Daoy (cell line): Measurements from ENCODE around the gene COL5A2. TPM values are rescaled to one million over a fixed set of nuclear protein-coding genes. Genes with fewer than 3 reads are reported as not detected.

Experiments used
- DNase-seq: peaks from one replicate; pipeline ENCODE4 v3.0.0-alpha.2; 2015; ENCODE audit warnings: low read depth
- total RNA-seq: library from RNA; depleted of rRNA; stranded (reverse); fragments of >200 nt; shearing (Covaris generic); gene quantifications from 2 replicates; pipeline ENCODE4 v1.2.3, GENCODE V29; 2014; rRNA removed

Gene COL5A2
- total RNA-seq, 1 experiment from 2014 or later = 34.9 TPM

DNA sequence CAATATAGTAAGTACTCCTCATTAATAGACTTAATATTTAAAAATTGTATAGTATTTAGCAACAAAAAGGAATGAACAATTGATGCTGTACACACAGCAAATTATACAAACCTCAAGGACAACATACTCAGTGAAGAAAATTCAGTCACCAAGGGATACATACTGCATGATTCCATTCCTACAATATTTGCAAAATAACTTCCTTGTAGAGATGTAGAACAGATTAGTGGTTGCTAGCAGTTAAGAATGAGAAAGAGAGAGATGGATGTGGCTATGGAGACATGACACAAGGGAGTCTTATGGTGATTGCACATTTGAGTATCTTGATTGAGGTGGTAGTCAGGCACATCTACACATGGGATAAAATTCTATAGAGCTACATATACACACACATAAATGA is 179.3 kb downstream of the COL5A2 start:
- no peak for DNase-seq

DNA sequence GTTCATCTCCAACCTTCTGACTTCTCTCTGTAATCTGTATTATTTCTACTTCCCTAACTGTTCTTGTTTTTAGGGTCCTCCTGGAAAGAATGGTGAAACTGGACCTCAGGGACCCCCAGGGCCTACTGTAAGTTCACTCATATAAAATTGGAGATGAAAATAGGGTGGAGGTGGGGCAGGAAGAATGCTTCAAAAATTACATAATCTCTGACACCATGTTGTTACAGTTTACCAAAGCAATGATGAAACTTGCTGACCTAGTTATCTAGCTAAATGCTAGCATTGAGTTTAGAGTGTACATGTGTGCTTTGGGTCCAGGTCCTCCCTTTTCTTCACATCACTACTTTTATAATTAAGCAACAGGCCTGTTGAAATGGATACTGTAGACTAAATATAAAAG is 182.3 kb downstream of the COL5A2 start:
- no peak for DNase-seq

DNA sequence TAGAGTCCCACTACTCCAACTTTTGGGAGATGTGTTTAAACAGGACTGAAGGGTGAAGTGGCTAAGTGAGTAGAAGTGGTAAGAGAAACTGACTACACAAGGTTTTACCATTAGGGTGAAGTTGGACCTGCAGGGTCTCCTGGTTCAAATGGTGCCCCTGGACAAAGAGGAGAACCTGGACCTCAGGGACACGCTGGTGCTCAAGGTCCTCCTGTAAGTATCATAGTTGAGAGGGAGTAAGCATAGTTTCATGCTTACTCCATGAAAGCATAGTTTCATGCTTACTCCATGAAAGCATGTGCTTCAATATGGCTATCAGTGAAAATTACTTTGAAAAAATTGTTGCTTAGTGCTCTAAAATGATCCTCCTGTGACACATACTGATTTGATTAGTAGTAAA is 186.3 kb downstream of the COL5A2 start:
- no peak for DNase-seq

DNA sequence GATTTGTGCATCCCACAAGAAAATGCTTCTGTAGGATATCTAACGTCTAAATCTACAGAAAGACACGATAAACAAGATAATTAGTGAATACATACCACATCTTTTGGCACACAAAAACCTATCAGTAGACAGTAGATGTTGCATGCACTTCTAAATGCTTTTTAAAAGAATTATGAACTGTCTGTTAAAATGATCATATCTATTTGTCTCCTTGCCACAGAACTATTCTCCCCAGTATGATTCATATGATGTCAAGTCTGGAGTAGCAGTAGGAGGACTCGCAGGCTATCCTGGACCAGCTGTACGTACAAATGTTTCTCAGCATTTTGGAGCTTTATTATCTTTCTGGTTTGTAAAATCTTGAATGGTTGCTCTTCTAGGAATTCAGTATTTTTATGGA is 192.7 kb downstream of the COL5A2 start:
- DNase-seq = no peak

DNA sequence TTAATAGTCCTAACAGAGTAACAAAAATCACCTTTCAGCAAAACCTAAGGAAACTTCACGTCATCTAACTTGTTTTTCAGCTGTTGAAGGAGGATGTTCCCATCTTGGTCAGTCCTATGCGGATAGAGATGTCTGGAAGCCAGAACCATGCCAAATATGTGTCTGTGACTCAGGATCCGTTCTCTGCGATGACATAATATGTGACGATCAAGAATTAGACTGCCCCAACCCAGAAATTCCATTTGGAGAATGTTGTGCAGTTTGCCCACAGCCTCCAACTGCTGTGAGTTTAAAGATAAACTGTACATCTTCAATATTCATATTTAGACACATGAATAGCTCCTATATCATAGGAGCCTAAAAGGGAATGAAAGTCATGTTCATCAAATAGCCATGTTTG is 194.9 kb downstream of the COL5A2 start:
- DNase-seq = peak; percentile 25

DNA sequence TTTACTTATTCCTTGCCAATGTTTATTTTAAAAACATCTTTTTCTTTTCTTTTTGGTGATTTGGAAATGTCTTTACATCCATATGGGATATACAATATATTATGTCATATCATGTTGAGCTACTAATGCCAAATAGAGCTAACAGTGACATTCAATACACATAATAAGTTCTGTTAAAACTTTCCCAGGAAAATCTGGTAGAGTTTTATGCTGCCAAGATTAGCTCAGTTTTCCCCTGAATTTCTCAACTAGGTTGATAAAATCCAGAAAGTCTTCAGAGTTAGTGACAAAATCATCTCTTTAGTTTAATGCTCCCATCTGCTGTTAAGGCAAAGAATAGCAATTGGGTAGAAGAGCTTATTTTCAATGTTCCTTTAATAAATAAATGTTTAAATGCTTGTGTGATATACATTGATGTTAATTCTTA is 195.5 kb downstream of the COL5A2 start:
- no peak for DNase-seq

DNA sequence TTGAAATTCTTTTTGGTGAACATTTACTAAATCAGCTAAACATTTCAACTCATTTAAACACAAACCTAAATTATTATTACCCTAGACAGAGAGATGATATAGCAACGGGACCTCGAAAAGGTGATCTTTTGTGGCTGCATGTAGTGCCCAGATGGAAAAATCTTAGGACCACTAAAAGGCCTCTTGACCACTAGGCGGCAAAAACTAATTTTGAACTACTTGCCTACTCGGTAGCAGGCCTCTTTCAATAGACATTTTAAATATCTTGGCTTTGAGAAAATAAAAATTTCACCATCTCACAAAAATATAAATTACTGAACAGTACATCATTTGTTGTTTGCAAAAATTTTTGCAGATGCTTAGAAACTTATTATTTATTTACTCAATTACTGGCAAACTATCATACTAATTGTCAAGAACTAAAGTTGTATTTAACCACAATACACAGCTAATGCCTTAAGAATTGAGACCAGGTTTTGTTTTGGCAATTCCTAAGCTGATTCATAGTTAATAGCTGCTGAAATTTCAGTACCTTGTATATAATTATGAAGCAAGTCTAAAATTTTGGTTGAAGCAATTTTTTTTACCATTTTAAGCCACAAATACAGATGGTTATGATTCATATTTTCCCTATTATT is 196.0 kb downstream of the COL5A2 start:
- DNase-seq = no peak

Other genes starting within 250 kb of the COL5A2 start
- gene COL3A1, start 205.4 kb downstream of the COL5A2 start, total RNA-seq = 9.3 and 12.6 TPM in 2 replicates